ELR (cell line): ENCODE data around the gene DPYSL5.
A peak's percentile ranks its signal among the peaks of the same experiment; 100 is the strongest.
"Not testable (repeated sequence)": the region's sequence is repeated elsewhere in the genome, so short reads cannot be mapped to it uniquely, and the experiment has no call there.

Experiments
- DNase-seq: peaks from one replicate; pipeline ENCODE4 v3.0.0-alpha.2; 2015; ENCODE audit warnings: low read depth

Gene DPYSL5

DNA sequence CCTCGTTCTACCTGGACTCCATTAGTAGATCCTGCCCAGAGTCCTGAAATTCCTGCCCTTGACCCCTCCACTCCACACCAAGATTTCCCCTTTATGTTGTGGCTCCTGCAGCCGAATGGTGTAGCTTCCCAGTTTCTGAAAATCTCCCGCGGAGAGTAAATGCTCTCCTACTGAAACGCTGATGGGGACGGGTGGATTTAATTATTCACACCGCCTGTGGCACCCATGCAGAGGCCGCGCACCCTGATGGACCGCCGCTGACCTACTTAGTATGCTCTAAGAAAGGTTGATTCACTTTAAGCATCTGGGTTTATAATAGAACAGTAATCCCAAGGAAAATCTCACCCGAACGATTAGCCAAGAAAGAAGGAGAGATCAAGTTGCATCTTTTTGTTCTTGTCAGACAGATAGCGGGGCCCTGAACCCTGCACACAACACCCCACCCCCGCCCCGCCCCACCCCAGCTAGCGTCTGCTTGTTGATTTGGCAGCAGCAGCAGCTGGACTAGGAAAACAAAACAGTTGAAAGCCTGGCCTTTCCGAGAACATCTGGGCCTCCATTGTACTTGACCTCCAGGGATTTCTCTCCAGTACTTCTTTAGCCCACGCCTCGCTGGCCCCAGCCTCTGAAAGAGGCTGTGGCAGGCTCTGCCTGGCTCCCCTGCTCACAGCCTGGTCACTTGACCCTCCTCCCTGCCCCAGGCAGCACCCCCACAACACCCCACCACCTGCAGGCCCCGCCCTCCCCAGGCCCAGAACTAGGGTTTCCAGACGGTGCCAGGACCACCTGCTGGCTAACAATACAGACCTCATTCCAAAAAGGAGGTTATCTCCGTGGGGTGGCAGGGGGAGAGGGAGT is 53.6 kb downstream of the DPYSL5 start:
- DNase-seq = no peak

DNA sequence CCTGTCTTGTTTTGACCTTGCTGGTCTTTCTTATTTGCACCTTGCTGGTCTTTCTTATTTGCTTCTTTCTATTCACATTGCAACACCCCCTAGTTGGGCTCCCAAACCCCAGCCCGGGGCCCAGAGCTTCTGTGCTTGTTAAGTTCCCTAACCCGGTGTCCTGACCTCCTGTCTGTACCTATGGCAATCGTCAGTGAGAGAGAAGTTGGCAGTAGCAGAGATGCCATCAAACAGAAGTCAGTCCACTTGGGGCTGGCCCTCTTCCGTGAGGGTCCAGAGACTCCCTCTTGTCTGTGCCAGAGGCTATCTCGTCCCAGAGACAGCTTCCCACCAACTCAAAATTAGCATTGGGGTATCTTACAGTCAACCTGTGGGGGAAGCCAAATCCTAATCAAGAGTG is 55.7 kb downstream of the DPYSL5 start:
- DNase-seq = no peak

DNA sequence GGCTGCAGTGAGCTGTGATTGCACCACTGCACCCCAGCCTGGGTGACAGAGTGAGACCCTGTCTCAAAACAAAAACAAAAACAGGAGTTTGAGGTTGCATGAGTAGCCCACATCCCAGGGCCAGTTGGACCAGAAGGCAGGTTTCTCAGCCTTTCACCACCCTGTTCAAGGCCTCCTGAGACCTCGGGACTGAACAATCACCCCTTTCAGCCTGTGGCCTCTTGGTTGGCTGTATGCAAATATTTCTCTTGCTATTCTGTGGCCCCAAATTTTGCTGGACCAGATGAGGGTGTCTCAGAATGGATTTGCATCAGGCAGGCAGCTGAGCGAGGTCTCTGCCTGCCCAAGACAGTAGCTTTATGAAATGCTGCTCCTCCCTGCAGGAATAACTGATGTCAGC is 56.9 kb downstream of the DPYSL5 start:
- no peak for DNase-seq

DNA sequence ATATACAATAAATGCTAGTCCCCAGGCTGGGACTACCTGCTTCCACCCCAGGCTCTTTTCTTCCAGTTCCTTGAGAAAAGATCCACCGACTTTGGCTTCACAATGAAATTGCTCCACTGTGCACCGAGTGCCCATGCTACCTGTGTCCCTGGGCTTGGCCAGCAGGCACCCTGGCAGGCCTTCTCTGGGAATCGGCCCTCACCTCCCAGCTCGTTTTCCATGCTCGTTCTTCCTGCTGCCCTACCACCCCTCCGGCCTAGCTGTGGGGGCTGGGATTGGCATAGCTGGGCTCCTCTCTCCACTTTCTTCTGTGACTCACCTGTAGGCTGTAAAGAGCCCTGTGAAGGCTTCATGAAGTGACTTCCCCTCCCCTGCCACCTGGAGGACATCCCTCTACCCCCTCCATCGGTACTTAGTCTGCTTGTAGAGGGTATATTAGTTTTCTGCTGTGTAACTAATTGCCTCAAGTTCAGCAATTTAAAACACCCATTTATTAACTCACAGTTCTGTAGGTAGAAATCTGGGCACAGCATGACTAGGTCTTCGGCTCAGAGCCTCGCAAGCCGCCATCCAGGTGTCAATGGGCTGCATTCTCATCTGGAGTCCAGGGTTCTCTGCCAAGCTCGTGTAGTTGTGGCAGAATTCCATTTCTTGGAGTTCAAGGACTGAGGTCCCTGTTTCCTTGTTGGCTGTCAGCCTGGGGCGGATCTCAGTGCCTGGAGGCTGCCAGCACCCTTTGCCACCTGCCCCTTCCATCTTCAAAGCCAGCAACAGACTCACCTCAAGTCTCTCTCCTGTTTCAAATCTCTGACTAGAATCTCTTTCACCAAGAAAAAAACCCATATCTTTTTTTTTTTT is 57.6 kb downstream of the DPYSL5 start:
- DNase-seq = no peak

DNA sequence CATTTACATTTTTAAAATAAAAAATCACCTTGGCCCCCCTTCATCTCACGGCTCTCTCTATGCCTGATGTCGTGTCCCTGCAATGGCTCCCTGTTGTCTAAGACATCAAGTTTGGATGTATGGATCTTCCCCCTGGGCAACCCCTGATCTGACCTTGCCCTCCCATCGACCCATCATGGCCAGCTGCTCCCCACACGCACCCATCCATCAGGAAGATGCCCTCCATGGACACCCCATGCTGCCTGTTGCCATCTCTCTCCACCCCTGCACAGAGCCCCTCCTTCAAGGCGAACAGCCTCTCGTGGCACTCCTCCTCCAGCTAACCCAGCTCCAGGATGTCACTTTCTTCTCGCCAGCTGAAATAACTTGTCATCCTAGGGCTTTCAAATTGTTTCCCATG is 59.5 kb downstream of the DPYSL5 start:
- no peak for DNase-seq

DNA sequence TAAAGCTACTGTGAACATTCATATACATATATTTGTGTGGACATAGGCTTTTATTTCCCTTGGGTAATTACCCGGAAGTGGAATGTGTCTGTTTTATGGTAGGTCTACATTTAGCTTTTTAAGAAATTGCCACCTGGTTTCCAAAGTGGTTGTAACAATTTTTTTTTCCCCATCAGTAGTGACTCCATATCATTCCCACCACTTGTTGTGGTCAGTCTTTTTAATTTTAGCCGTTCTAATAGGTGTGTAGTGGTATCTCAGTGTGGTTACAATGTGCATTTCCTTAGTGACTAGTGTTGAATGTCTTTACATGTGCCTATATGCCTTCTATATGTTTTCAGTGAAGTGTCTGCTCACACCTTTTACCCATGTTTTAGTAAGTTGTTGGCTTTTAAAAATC is 62.2 kb downstream of the DPYSL5 start:
- no peak for DNase-seq

DNA sequence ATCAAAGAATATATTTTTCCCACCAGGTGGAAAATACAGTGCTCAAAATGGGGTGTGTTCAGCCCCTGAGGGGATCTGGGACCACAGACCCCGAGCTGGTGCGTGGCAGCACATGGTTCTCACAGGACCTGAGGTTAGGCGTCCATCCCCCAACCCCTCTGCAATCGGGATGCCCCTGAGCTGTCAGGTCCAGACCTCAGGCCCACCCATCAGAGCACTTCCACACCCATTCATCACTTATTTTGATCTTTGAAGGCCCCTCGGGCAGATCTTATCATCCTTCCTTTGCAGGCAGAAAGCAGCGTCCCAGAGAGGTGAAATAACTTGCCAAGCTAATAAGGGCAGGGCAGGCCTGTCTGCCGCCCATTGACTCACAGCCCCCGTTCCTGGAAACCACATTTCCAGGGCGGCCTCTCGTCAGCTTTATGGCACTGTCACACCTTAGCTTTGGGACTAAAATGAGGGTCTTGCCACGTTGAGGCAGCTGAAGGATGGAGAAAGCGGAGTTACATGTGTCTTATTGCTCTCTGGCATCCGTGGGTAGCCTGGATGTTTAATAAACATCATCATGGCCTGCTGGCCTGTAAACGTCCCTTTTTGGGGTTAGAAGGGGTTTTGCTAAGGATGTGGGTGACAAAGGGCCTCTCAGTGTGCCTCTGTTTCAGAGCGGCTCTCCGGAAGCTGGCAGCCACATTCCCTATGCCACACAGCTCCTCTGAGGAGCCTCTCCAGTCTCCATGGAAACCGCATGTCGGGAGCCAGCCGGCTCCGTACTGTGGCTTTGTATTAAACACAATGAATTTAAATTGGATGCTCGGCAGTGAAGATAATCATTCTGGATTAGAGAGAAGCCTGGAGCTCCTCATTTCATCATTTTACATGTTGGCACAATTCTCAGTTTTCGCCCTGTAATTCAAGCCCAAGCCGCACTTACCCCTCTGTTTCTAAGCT is 64.3 kb downstream of the DPYSL5 start:
- DNase-seq = no peak

DNA sequence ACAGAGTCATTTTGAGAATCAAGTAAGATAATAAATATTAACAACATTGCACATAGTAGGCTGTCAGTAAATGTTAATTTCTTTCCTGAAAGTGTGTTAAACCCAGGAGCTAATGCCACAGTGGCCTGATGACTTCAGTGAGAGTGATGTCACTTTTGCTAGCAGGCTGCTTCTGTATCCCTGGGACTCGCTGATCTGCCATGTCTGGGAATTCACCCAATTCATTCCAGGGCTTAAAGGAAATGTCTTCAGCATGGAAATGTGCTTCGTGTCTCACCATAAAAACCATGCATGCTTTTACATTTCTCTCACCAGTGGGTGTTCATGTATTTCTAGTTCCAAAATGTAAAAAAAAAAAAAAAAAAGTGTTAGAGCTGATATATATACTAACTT is 65.7 kb downstream of the DPYSL5 start:
- no peak for DNase-seq

DNA sequence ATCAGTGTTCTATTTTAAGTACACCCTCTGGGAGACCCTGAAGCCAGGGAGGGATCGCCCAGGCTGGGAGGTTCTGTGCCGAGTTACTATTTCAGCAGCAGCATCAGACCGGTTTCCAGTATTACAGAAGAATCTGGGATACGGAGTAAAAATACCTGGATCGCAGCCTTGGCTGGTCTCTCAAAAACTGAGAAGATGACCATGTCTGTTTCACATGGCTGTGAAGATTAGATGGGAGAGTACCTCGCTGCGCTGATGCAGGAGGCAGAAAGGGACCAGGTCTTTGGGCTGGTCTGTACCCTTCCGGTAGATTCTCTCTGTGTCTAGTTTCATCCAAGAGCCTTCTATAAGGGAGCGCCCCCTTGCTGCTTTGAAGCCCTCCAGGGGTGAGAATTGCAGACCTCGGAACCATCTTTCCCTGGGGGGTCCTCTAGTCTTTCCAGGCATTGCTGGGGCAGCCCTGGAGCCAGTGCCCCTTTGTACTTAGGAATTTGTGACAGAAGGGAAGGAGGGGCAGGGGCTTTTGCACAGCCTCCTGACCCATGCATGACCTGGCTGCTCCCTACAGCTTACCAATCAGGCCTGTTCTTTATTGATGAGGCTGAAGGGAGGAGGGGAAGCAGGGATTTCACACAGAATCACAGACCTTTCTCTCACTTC is 66.2 kb downstream of the DPYSL5 start:
- DNase-seq = no peak

DNA sequence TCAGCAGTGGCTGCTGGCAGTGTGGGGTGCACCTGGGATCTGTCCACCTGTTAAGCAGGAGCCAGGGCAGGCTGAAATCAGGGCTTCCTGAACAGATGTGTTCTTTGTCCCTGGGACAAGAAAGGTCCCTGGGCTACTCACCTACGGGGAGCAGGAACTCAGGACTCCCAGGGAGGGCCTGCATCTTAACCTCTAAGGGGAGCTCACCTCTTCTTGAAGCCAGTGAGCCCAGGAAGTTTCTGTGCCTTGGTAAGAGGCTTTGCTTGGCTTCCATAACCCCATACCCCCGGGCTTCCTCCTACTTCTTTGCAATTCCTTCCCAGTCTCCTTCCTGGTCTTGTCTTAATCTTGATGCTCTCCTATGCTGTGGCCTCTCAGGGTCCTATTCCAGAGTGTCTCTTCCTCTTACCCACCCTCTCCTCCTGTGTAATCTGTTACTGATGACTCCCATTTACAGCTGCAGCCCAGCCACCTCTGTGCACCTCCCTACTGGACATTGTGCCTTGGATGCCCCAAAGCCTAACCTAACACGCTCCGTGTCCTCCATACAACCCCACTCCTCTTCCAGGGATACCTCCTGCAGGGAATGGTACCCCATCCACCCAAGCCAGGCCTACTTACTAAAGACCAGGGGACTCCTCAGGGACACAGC is 66.9 kb downstream of the DPYSL5 start:
- DNase-seq = no peak

DNA sequence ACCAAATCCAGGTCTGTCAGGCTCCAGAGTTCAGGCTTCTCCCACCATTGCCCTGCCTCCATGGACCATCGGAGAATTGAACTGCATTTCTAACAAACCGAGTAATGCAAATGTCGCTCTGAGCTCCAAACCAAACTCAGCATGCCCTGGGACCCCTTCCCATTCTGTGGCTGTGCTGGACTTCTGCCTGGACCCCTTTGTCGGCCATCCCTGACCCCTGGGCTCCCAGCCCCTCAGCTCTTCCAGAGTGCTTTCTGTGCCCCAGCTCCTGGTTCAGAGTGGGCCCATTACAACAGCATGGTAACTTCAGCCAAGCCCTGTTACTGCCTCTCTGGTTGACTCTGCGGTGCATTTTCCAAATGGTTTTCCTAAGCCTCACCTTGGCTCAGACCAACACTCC is 67.4 kb downstream of the DPYSL5 start:
- DNase-seq = no peak

DNA sequence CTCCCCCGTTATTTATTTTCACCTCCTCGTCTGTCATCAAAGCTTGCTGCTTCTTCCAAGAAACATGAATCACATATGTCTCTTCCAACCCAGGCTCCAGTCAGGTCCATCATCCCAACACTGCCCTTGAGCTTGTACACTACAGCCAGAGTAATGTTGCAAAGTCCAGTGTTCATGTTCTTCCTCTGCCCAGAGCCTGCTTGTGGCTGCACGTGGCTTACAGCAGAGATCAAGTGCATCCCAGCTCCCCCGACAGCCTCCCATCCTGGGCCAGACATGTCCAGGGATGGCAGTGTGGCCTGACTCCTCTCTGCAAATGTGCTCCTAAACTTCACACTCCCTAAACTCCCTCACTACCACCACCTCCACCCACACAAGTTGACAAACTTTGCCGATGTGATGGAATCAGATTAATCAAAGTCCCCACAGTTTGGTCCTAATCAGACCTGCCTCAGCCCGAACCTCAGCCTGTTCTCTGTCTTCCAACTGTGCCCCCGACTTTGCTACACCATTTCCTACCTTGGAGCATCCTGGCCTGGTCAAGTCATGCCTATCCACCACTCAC is 68.3 kb downstream of the DPYSL5 start:
- DNase-seq = no peak

DNA sequence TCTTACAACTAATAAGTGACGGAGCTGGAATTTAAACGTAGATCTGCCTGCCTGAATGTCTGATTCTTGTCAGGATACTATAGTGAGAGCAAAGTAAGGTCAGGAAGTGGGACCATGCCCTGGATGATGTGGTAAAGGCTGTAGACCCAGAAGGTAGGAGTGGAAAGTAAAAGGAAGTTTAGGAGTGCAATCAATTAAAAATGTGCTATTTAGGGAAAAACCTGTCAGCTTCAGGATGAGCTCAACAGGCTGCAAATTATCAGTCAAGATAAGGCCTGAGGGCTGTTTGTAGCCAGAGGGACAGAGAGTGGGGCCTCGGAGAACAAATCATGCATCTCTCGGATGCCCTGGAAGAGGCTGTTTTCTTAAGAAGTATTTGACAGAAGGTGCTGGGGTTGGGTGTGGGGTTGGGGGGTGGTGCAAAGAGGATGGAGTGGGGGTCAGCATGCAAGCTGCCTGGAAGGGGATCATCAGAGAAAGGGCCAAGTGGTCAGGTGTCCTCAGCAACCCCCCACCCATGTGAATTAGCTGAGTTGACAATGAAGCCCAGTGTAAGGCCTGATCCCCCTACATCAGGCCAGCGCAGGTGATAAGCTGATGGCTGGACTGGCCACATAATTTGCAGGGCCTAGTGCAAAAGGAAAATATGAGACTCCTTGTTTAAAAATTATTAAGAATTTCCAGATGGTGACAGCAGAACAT is 69.4 kb downstream of the DPYSL5 start:
- no peak for DNase-seq

DNA sequence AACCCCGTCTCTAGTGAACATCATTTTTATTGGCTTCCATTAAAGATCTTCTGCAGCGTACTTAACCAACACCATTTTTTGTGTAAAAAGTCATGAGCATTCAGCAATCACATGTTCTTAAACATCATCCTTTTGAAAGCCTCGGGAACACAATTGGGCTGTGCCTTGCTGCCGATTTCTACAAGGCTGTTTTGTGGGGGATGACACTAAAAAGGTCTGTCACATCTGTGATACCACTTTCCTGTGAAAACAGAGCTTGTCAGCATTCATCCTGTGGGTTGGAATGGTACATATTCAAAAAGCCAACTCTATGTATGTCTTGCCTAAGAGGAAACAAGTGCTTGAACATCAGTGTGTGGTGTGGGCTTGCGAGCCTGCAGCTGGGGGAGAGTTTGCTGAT is 73.4 kb downstream of the DPYSL5 start:
- no peak for DNase-seq

DNA sequence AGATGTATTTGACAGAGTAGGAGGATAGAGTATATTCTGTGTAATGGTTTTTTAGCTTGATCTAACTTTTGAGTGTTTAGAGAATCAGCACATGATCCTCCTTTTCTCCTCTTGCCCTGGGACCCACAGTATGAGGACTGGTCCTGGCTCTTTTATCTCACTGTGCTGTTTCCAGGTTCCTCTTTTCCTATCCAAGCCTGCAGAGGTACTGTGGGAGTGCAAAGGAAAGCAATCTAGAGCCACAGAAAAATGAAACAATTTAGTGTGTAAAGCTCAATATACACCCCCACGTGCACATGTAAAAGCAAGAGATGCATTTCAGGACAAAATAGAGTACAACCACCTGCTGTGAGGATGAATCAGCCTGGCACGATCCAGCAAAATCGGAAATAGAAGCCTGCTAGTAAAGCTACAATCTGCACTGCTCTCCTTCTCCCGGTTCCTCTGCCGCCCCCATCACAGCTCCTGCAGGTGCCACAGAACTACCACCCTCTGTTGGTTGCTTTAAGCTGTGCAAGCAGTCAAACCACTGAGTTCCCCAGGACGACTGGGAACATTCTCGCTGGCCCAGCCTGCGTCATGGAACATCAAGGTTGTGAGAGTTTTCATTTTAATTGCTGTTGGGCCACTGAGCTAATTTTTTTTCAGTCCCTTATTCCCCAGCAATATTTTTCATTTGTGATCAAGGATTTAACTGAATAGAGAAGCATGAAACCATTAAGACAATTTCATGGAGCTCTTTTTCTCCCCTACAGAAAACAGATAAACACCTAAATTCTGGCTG is 74.7 kb downstream of the DPYSL5 start:
- peak; percentile 39 for DNase-seq

DNA sequence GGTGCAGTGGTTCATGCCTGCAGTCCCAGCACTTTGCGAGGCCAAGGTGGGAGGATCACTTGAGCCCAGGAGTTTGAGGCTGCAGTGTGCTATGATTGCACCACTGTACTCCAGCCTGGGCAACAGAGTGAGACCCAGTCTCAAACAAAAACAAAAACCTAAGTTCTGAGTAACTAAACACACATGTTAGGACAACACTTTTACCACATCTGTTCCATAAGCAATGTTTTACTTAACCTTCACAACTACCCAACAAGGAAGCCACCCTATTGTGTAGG is 75.2 kb downstream of the DPYSL5 start:
- DNase-seq = not testable (repeated sequence)

DNA sequence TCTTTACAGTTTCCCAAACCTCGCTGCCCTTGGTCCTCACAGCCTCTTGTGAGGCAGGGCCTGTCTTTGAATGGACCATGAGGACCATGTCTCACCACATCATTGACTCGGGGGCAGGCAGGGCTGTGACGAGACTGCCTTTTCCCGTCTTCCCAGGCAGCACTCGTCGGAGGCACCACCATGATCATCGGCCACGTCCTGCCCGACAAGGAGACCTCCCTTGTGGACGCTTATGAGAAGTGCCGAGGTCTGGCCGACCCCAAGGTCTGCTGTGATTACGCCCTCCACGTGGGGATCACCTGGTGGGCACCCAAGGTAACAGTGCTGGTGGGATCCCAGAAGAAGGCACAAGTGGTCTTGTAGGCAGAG is 76.8 kb downstream of the DPYSL5 start:
- no peak for DNase-seq

DNA sequence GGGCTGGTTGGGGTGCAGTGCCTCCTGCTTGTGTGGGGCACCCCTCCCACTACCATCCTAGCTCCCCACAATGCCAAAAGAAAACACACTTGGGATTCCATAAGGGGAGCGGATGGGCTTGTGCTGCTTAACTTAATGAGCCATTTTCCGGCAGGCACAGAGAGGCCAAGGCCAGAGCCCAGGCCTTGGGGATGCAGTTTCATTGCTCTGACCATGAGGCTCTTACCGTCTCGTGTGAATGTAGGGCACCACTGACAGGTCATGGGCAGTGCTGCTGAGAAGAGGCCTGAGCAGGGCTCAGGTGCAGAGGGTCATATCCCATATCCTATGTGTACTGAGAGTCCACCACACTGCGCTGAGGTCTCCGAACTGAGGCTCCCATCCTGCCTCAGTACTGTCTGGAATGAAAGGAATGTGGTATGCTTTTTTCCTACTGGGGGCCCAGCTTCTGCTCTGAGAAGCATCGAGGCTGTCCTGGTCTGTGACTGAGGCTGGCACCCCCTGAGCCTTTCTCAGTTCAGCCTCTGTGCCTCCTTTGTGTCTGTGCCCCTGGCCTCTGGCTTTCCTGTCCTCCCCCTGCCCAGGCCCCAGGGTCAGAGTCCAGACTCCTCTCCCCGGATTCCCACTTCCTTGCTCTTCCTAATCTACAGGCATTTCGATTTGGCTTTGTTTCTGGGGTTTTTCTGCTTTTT is 77.3 kb downstream of the DPYSL5 start:
- no peak for DNase-seq

DNA sequence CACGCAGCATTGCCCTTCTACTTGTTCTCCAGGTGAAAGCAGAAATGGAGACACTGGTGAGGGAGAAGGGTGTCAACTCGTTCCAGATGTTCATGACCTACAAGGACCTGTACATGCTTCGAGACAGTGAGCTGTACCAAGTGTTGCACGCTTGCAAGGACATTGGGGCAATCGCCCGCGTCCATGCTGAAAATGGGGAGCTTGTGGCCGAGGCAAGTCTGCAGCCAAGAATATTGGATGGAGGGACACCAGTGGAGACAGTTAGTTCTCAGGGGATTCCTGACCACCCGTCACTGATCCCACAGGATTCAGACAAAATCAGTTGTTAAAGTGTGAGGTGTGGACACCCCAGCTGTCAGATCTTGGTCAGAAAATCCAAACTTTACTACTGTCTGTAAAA is 79.3 kb downstream of the DPYSL5 start:
- no peak for DNase-seq
